Mesodermal cell (in vitro differentiated cells): Measurements from ENCODE around the gene ISG15.

ENCODE experiments used
- H3K27ac ChIP-seq: 2 replicates; pipeline ENCODE4 v1.7.0; 2013; ENCODE audit warnings: mild to moderate bottlenecking, low read depth, low read length, moderate library complexity; ENCODE audit not compliant: severe bottlenecking
- H3K36me3 ChIP-seq: 2 replicates; pipeline ENCODE4 v1.7.1; 2013; ENCODE audit warnings: mild to moderate bottlenecking, low read length, moderate library complexity; ENCODE audit not compliant: control insufficient read depth, insufficient read depth
- H3K4me1 ChIP-seq: one replicate; pipeline ENCODE4 v1.7.1; 2013; ENCODE audit warnings: mild to moderate bottlenecking, low read length; ENCODE audit not compliant: insufficient read depth, control insufficient read depth, poor library complexity, severe bottlenecking
- H3K4me3 ChIP-seq: 2 replicates; pipeline ENCODE4 v1.7.0; 2013; ENCODE audit warnings: low read length, control low read depth, mild to moderate bottlenecking; ENCODE audit not compliant: insufficient read depth, poor library complexity, severe bottlenecking; ENCODE audit errors: extremely low read depth
- H3K9me3 ChIP-seq: 2 replicates; pipeline ENCODE4 v1.7.1; 2013; ENCODE audit warnings: mild to moderate bottlenecking, low read length, moderate library complexity; ENCODE audit not compliant: control insufficient read depth
- WGBS, 2 experiments: methylation state at CpG; one replicate each; pipeline ENCODE4 v1.1.5; 2013; ENCODE audit warnings: missing lambda C conversion rate in 2 of 2; ENCODE audit not compliant: insufficient coverage in 2 of 2; 5-methylcytosine and 5-hydroxymethylcytosine counted together

The ISG15 gene

DNA sequence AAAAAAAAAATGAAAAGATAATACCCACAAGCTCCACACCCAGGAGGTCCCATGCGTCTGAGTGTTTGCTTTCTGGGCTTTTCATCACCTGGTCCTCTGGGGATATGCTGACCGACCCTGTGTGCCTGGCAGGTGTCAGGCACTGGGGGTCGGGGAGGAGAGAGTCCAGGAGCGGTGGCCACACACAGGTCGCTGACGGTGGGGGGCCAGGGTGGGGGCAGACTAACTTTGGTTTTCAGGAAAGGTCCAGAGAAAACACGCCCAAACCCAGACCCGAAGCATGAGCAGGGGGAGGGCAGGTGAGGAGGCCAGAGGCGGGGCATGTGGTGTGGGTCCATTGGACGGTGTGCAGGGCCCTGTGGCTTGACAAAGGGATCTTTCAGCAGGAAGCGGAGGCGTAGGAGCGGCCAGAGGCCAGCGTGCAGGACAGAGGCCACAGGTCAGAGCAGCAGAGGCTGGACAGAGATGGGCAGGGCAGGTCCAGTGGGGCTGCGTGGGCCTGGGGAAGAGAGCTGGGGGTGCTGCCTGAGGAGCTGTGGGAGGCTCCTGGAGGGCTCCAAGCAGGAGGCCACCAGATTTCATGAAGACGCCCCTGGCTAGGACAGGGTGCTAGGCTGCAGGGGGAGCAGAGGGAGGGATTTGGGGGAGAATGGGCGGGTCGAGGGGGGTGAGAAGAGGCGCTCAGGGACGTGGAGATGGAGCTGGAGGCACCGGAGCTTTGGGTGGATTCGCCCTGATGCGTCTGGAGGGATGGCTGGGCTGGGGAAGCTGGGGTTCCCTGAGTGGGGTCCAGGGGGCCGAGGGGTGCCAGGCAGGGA, 45.0 kb downstream of the ISG15 start:
- WGBS, 2 experiments = 44 to 50% methylated on average over 17 to 24 of the region's 24 CpGs
- H3K4me3 ChIP-seq = peak overlapping the region; percentile 46
- no peak overlapping the region for H3K27ac ChIP-seq
- peaks cover 21% of the 10 kb centered on the region for H3K4me1 ChIP-seq
- H3K9me3 ChIP-seq = no peaks in the 10 kb centered on the region
- peaks cover 8% of the 10 kb centered on the region for H3K36me3 ChIP-seq

DNA sequence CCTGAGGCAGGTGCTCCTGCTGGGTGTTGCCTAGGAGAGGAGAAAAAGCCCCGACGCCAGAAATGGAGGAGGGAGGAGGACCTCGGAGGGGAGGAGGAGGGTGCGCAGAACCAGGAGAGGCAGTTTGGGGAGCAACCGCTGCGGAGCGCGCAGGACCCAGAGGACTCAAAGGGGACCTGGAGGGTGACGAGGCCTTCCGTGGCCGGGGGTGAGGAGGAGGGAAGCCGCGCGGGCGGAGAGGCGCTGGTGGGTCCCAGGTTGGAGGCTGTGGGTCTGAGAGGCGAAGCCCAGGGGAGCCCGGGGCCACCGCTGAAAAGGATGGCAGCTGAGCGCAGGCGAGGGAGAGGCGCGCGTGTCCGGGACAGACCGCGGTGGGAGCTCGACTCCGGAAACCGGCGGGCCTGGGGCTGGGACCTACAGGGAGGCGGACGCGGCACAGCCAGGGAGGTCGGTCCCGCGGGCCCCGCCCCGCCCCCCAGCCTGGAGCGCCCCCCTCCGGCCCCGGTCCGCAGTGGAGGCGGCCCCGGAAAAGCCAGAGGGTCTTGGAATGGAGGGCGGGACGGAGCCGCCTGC, 45.7 kb downstream of the ISG15 start:
- Histone ChIP-seq H3K4me3 (peak overlapping the region; percentile 46), H3K27ac (no peak overlapping the region), H3K36me3 (peaks cover 8% of the 10 kb centered on the region), H3K4me1 (peaks cover 28% of the 10 kb centered on the region), H3K9me3 (no peaks in the 10 kb centered on the region)
- WGBS, 2 experiments = 0 to 2% methylated on average over 34 to 41 of the region's 48 CpGs

DNA sequence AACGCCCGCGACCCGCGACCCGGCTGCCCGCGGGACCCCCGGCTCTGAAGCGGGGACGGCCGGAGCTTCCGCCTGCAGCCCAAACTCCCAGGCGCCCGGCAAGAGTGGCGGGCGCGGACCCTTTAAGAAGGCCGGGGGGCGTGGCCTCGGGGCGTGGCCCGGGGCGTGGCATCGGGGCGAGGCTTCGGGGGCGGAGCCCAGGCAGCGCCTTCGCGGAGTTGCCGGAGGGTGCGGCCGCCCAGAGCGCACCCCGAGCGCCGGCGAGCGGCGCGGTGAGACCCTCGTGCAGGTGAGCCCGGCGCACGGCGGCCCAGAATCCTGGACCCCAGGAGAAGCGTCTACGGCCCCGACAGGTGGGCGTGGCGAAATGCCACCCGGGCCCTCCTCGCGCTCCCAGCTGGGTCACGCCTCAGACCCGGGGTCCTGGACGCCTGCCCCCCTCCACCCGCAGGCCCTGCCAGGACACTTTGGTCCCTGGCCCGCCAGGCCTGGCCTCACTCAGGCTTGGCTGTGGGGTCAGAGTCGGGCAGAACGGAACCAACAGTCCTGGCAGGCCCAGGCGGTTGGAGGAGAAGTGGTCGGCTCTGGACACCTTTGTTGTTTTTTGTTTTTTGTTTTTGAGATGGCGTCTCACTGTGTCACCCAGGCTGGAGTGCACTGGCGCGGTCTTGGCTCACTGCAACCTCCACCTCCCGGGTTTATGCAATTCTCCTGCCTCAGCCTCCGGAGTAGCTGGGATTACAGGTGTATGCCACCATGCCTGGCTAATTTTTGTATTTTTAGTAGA, 46.4 kb downstream of the ISG15 start:
- WGBS, 2 experiments = 2% methylated on average over 49 to 66 of the region's 69 CpGs
- Histone ChIP-seq H3K4me3 (peak overlapping the region; percentile 46), H3K27ac (no peak overlapping the region), H3K36me3 (peaks cover 2% of the 10 kb centered on the region), H3K4me1 (peaks cover 33% of the 10 kb centered on the region), H3K9me3 (no peaks in the 10 kb centered on the region)

DNA sequence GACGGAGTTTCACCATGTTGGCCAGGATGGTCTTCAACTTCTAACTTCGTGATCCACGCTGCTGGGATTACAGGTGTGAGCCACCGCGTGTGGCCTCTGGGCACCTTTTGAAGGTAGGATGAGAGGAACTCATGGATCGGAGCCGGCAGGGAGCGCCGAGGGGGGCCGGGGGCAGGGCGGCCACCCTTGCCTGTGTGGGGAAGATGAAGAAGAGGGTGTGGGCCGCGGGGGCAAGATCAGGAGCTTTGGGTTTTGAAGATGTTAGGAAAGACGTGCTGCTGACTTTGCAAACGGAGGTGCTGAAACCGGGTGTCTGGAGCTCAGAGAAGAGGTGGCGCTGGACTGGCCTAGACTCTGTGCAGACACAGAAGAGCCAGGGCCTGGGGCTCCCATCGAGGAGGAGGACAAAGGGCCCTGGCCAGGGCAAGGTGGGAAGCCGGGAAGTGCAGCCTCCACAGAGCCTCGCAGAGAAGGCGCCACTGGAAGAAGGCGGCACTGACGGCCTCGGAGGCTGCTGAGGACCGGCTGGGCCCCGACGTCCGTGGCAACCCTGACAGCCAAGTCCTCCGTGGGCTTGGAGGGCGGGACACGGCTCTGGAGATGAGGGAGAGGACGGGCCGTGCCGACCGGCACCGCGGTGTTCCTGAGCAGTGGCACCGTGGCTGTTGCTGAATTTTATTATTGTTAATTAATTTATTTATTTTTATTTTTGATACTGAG, 47.1 kb downstream of the ISG15 start:
- WGBS, 2 experiments = 48 to 51% methylated on average over 31 to 33 of the region's 38 CpGs
- Histone ChIP-seq H3K9me3 (no peaks in the 10 kb centered on the region), H3K4me3 (peak overlapping the region; percentile 46), H3K27ac (no peak overlapping the region), H3K4me1 (peaks cover 33% of the 10 kb centered on the region), H3K36me3 (no peaks in the 10 kb centered on the region)

DNA sequence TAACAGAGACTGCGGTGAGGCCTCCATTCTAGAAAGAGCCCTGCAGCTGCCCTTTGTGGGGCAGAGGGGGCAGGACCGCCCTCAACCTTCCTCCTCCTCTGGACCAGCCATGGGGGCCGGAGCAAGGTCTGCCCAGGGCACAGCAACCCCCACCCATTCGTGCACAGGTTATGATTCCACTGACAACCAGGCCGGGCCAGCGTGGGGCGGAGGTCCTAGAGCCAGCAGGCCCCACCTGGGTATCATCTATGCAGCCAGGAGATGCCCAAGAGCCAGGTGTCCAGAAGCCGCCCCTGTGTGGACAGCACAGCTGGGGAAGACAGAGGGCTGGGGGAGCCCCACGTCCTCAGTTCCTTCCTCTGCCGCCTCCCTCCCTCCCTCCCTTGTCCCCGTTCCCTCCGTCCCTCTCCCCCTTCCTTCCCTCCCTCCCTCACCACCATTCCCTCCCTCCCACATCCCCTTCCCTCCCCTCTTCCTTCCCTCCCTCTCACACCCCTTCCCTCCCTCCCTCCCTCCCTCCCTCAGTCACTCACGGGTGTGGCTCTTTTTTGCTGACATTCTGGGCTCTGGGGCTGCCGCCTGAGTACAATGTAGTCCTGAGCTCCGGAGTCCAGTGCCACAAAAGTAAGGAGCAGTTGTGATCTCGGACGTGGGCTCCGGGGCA, 48.5 kb downstream of the ISG15 start:
- WGBS, 2 experiments = 49 to 66% methylated on average over 11 to 12 of the region's 18 CpGs
- no peak overlapping the region for H3K4me3 ChIP-seq

DNA sequence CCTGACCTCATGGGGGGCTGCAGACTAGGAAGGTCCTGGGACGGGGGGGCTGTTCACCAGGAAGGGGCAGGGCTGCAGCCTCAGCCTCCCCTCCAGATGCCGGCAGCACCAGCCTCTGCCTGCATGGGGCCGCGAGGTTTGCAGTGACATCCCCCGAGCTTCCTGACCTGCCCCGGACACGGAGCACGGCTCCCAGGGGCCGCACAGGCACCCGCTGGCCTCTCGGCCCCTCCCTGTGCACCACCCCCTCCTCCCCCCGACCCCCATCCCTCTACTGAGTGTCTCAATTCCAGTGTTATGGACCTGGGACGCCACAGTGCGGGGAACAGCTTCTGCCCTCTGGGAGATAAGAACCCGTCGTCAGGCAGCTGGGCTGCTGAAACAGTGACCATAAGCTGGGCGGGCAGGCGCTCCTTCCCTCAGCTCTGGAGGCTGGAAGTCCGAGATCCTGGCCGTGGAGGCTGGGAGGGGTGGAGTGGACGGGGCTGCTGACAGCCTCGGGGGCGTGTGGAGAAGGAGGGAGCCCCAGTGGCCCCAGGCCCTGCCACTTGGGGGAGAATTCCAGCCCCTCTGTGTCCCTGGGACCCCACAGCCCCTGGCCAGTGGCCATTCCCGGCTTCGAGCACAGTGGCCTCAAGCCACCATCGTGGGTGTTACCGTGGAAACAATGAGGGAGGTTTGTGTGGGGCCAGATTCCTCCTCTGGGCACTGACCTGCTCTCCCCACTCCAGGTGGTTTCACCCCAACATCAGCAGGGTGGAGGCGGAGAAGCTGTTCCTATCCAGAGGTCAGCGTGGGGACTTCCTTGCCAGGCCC, 49.3 kb downstream of the ISG15 start:
- no peaks in the 10 kb centered on the region for H3K9me3 ChIP-seq
- no peak overlapping the region for H3K4me3 ChIP-seq
- H3K36me3 ChIP-seq = no peaks in the 10 kb centered on the region
- WGBS, 2 experiments = 43 to 49% methylated on average over 16 to 29 of the region's 29 CpGs
- H3K4me1 ChIP-seq = peaks cover 33% of the 10 kb centered on the region
- no peak overlapping the region for H3K27ac ChIP-seq

More for the DNA sequence above, 48.5 kb downstream of the ISG15 start:
- H3K36me3 ChIP-seq = no peaks in the 10 kb centered on the region
- H3K27ac ChIP-seq = no peak overlapping the region
- peaks cover 33% of the 10 kb centered on the region for H3K4me1 ChIP-seq
- no peaks in the 10 kb centered on the region for H3K9me3 ChIP-seq

DNA sequence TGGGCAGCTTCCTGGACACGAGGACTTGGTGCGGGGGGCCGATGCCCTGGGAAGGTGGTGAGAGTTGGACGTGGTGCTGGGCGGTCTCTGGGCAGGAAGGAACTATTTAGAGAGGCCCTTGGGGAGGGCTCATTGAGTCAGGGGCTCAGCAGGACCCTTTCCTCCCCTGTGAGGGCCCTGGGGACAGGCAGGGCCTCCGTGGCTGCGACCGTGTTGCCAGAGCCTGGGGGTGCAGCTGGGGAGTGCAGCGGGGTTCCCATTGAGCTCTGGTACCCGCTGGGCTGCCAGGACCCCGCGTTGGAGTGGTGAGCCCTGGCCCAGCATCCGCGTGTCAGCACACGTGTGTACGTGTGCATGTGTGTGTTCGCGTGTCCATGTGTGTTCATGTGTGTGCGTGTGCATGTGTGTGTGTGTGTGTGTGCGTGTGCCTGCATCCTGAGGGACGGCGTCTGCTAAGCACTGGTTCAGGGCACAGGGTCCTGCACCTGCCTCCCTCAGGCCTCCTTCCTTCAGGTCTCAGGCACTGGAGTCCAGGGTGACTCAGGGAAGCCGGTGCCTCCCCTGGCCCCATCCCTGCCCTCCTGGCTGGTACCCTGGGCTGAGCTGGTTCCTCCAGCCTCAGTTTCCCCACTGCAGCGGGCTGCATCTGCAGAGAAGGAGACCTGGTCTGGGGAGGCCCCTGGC, 50.1 kb downstream of the ISG15 start:
- H3K36me3 ChIP-seq = no peaks in the 10 kb centered on the region
- no peak overlapping the region for H3K27ac ChIP-seq
- peaks cover 31% of the 10 kb centered on the region for H3K4me1 ChIP-seq
- no peaks in the 10 kb centered on the region for H3K9me3 ChIP-seq
- 66 to 67% methylated on average over 18 to 21 of the region's 24 CpGs for WGBS, 2 experiments
- H3K4me3 ChIP-seq = no peak overlapping the region
